Measurements from ENCODE around the gene TSC22D2.

Gene TSC22D2

DNA sequence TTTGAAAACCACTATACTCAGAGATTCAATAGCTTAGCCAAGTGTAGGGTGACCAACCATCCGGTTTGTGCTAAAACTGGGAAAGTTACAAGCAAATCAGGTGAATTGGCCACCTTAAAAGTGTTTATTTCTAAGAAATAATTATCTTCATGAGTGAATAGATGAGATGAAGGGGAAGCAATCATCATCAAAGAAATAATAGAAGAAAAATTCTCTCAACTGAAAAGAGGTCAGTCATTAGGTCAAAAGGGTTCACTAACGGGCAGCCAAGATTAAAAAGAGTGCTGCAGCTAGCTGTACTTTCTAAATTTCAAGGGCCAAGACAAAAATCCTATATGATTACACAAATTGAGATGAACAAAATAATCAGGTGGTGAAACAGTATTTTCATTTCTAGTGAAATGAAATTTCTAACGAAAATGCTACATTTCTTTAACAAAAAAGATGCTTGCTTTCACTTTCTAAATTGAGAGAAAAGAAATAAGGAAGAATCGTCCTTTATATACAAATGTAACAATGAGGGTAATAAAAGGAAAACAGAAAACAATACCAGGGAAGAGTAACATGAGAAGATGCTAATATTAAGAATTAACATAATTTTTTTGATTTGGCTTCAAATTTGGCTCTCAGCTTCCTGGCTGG, 34.7 kb upstream of the TSC22D2 start:
- no peak overlapping the region for H3K4me3 ChIP-seq (ENCODE audit: control insufficient read depth, low read depth, low read length)
- no peak for TF ChIP-seq CTCF (IDR thresholded peaks at IDR 0.05; ENCODE audit: control insufficient read depth, insufficient read depth, low read depth, low read length, missing control alignments)
- DNase-seq (ENCODE audit: low read depth), result no peak

DNA sequence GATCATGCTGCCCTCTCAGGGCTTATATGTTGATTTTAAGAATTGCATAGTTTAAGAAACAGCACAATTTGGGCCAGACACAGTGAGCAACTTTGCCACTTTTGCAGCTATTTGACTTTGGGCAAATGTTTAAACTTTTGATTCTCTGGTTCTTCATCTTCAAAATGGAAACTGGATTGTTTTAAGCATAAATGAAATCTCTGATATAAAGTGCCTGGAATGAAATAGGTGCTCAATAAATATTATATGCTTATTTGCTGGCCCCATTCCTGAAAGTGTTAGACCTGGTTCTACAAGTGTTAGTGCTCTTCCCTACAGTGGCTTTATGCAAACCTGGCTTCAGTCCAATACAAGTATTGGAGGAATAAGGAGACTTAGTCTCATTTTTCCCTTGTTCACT, 33.1 kb upstream of the TSC22D2 start:
- no peak overlapping the region for H3K4me3 ChIP-seq (ENCODE audit: control insufficient read depth, low read depth, low read length)
- no peak for DNase-seq (ENCODE audit: low read depth)

GRCh38 chr3:150376001-150376848, 31.9 kb upstream of the TSC22D2 start:
- TF ChIP-seq CTCF (IDR thresholded peaks at IDR 0.05; ENCODE audit: control insufficient read depth, insufficient read depth, low read depth, low read length, missing control alignments), result no peak
- DNase-seq (ENCODE audit: low read depth), result peak; percentile 65
- no peak overlapping the region for H3K4me3 ChIP-seq (ENCODE audit: control insufficient read depth, low read depth, low read length)

More for the DNA sequence above, 33.1 kb upstream of the TSC22D2 start:
- TF ChIP-seq CTCF (IDR thresholded peaks at IDR 0.05; ENCODE audit: control insufficient read depth, insufficient read depth, low read depth, low read length, missing control alignments), result no peak

DNA sequence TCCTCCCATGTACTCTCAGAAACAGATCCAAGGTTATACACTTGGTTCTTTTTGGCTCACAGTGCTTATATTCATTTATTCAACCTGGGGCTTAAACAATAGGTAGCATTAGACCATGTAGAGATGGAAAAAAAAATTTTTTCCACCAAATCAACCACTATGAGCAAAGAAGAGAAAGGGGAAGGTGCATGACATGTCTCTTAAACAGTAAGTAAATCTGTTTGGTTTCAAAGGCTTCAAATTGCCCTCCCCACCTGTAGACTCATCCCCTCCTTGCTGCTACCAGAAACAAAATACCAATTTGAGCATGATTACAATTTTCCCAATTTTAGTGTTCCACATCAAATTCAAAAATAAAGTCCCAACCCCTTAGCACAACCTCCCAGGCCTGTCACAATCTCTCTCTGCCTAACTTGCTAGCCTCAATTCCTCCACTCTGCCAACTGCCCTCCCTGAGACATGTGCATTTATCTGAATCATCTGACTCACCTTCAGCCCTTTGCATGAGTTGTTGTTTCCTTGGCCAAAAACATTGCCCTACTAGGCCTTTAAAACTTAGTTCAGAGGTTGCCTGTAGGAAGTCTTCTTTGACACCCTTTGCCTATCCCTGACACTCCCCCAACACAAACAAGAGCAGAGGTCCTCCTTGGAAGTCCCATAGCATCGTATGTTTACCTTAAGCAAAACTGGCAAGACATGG, 30.3 kb upstream of the TSC22D2 start:
- H3K4me3 ChIP-seq (ENCODE audit: control insufficient read depth, low read depth, low read length), result no peak overlapping the region
- no peak for TF ChIP-seq CTCF (IDR thresholded peaks at IDR 0.05; ENCODE audit: control insufficient read depth, insufficient read depth, low read depth, low read length, missing control alignments)
- DNase-seq (ENCODE audit: low read depth), result no peak

- DNase-seq (ENCODE audit: low read depth), result no peak
- no peak for TF ChIP-seq CTCF (IDR thresholded peaks at IDR 0.05; ENCODE audit: control insufficient read depth, insufficient read depth, low read depth, low read length, missing control alignments)
- no peak overlapping the region for H3K4me3 ChIP-seq (ENCODE audit: control insufficient read depth, low read depth, low read length)
Observed at GRCh38 chr3:150378301-150378748, 29.8 kb upstream of the TSC22D2 start.

DNA sequence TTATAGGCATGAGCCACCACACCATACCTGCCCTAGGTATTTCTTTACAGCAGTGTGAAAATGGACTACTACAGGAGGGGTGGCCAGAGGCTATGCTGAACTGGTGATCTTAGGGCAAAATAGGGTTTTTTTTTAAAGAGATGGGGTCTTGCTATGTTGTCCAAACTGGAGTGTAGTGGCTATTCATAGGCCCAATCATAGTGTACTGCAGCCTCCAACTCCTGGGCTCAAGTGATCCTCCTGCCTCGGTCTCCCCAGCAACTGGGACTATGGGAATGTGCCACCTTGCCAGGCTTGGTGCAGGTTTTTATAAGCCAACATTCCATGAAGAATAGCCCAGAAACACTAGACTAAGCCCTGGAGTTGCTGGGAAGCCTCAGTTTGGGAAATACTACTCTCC, 28.6 kb upstream of the TSC22D2 start:
- no peak for DNase-seq (ENCODE audit: low read depth)
- H3K4me3 ChIP-seq (ENCODE audit: control insufficient read depth, low read depth, low read length), result no peak overlapping the region
- no peak for TF ChIP-seq CTCF (IDR thresholded peaks at IDR 0.05; ENCODE audit: control insufficient read depth, insufficient read depth, low read depth, low read length, missing control alignments)

All from AG09309 (cell line).